H1 (cell line): ENCODE results near the gene SLC9A4. TPM values are rescaled to one million over a fixed set of nuclear protein-coding genes. Genes with fewer than 3 reads are reported as not detected.

Experiments
- CTCF ChIA-PET: fragments of 300-600 bp; sonication (Branson Sonifier 250); formaldehyde crosslinking; loops from one replicate; lab custom pipeline; 2021; ENCODE audit not compliant: partially characterized antibody; lab: Charles Lee
- POLR2A ChIA-PET: fragments of 300-600 bp; sonication (Branson Sonifier 250); formaldehyde crosslinking; loops from one replicate; lab custom pipeline; 2021; ENCODE audit warnings: inconsistent platforms; ENCODE audit not compliant: partially characterized antibody; lab: Charles Lee
- DNase-seq, 2 experiments: peaks; one replicate each; pipeline versions ENCODE4 v3.0.0 to v3.0.0-alpha.2; 2010 to 2022; ENCODE audit warnings: low spot score in 2 of 2, low read depth in 1 of 2, mixed read lengths in 1 of 2
- FAIRE-seq: peaks from 2 replicates; lab custom pipeline; 2011; peaks lifted over from hg19 to GRCh38; lab: Jason Lieb, UNC
- H2AFZ ChIP-seq: 2 replicates; pipeline ENCODE4 v1.8.1; 2012; ENCODE audit warnings: low read length, inconsistent platforms
- H2AK5ac ChIP-seq: 2 replicates; pipeline ENCODE4 v1.6.1; 2013; ENCODE audit warnings: low read depth, low read length
- H2BK120ac ChIP-seq: replicated peaks from 2 replicates; pipeline ENCODE3; 2013; ENCODE audit warnings: low read depth, low read length, inconsistent platforms
- H2BK12ac ChIP-seq: 2 replicates; pipeline ENCODE4 v1.6.1; 2013; ENCODE audit warnings: low read depth, low read length
- H2BK15ac ChIP-seq: 2 replicates; pipeline ENCODE4 v1.6.1; 2013; ENCODE audit warnings: low read length
- H2BK20ac ChIP-seq: 2 replicates; pipeline ENCODE4 v1.6.1; 2013; ENCODE audit warnings: low read length
- H2BK5ac ChIP-seq: 2 replicates; pipeline ENCODE4 v1.6.1; 2013; ENCODE audit warnings: low read depth, low read length
- H3K14ac ChIP-seq: 2 replicates; pipeline ENCODE4 v1.6.1; 2013; ENCODE audit warnings: inconsistent platforms; ENCODE audit not compliant: insufficient read length
- H3K18ac ChIP-seq: 2 replicates; pipeline ENCODE4 v1.6.1; 2013; ENCODE audit warnings: low read length; ENCODE audit errors: extremely low read depth
- H3K23ac ChIP-seq: 2 replicates; pipeline ENCODE4 v1.6.1; 2013; ENCODE audit warnings: inconsistent platforms; ENCODE audit not compliant: insufficient read length
- H3K23me2 ChIP-seq: 2 replicates; pipeline ENCODE4 v1.6.1; 2013; ENCODE audit warnings: low read depth, low read length
- H3K27ac ChIP-seq: 2 replicates; pipeline ENCODE4 v1.6.1; 2011; ENCODE audit warnings: low read depth, low read length, inconsistent platforms
- H3K27me3 ChIP-seq, 4 experiments: replicated peaks in 1 of 4; 1 replicate in 1 of 4; 2 replicates in 3 of 4; pipeline versions ENCODE4 v1.6.1 to v1.8.1; 2011 to 2013; ENCODE audit warnings: low read length in 3 of 4, mild to moderate bottlenecking in 3 of 4, inconsistent platforms in 2 of 4, mixed read lengths in 2 of 4, moderate library complexity in 1 of 4; ENCODE audit not compliant: control insufficient read depth in 3 of 4, insufficient read depth in 3 of 4; ENCODE audit errors: extremely low read depth in 1 of 4
- H3K36me3 ChIP-seq, 4 experiments: 2 replicates each; pipeline versions ENCODE4 v1.6.1 to v1.8.1; 2011 to 2013; ENCODE audit warnings: mild to moderate bottlenecking in 4 of 4, low read length in 3 of 4, moderate library complexity in 2 of 4, control low read depth in 1 of 4, inconsistent platforms in 1 of 4; ENCODE audit not compliant: insufficient read depth in 4 of 4, control insufficient read depth in 2 of 4
- H3K4ac ChIP-seq: replicated peaks from 2 replicates; pipeline ENCODE3; 2013; ENCODE audit warnings: low read length, low read depth, mixed read lengths, inconsistent platforms; ENCODE audit not compliant: insufficient read length
- H3K4me1 ChIP-seq, 4 experiments: replicated peaks in 1 of 4; 1 replicate in 1 of 4; 2 replicates in 3 of 4; pipeline versions ENCODE4 v1.6.1 to v1.8.1; 2011 to 2013; ENCODE audit warnings: low read length in 3 of 4, inconsistent platforms in 2 of 4, mixed read lengths in 1 of 4; ENCODE audit not compliant: insufficient read depth in 4 of 4, control insufficient read depth in 3 of 4
- H3K4me2 ChIP-seq, 2 experiments: 2 replicates each; pipeline versions ENCODE4 v1.6.1 to v1.8.1; 2011 to 2013; ENCODE audit warnings: low read depth in 2 of 2, low read length in 2 of 2, control low read depth in 1 of 2, inconsistent platforms in 1 of 2, mild to moderate bottlenecking in 1 of 2; ENCODE audit not compliant: insufficient read depth in 1 of 2
- H3K4me3 ChIP-seq, 4 experiments: fragments of 200-600, 300-600 bp in 1 of 4; sonication (generic), shearing (Covaris generic), sonication (Bioruptor Twin) in 1 of 4; 2 replicates each; pipeline versions ENCODE4 v1.5.1 to v1.8.1; 2011 to 2016; ENCODE audit warnings: low read length in 4 of 4, low read depth in 3 of 4, control low read depth in 2 of 4, inconsistent platforms in 2 of 4, mild to moderate bottlenecking in 2 of 4, mixed read lengths in 1 of 4, moderate library complexity in 1 of 4; ENCODE audit not compliant: insufficient read depth in 2 of 4; ENCODE audit errors: extremely low read depth in 1 of 4
- H3K56ac ChIP-seq: replicated peaks from 2 replicates; pipeline ENCODE3; 2013; ENCODE audit warnings: low read depth, mild to moderate bottlenecking, mixed read lengths, low read length, inconsistent platforms; ENCODE audit not compliant: insufficient read length
- H3K79me1 ChIP-seq: 2 replicates; pipeline ENCODE4 v1.6.1; 2013; ENCODE audit warnings: low read depth, low read length, control low read depth
- H3K79me2 ChIP-seq, 2 experiments: 2 replicates each; pipeline versions ENCODE4 v1.6.1 to v1.8.1; 2012 to 2013; ENCODE audit warnings: low read length in 2 of 2, mild to moderate bottlenecking in 2 of 2, inconsistent platforms in 1 of 2; ENCODE audit not compliant: insufficient read depth in 2 of 2, control insufficient read depth in 1 of 2
- H3K9ac ChIP-seq, 4 experiments: replicated peaks in 1 of 4; 1 replicate in 1 of 4; 2 replicates in 3 of 4; pipeline versions ENCODE4 v1.6.1 to v1.8.1; 2011 to 2013; ENCODE audit warnings: low read depth in 3 of 4, low read length in 3 of 4, control low read depth in 2 of 4, mild to moderate bottlenecking in 2 of 4, moderate library complexity in 2 of 4, inconsistent platforms in 1 of 4; ENCODE audit errors: extremely low read depth in 1 of 4
- H3K9me3 ChIP-seq, 2 experiments: 2 replicates each; pipeline versions ENCODE4 v1.6.1 to v1.8.1; 2012 to 2013; ENCODE audit warnings: mild to moderate bottlenecking in 2 of 2, moderate library complexity in 2 of 2, control low read depth in 1 of 2, inconsistent platforms in 1 of 2, low read depth in 1 of 2, low read length in 1 of 2, mixed read lengths in 1 of 2; ENCODE audit not compliant: insufficient read depth in 2 of 2
- H4K20me1 ChIP-seq, 2 experiments: replicated peaks in 1 of 2; 2 replicates each; pipeline versions ENCODE3 to v1.8.1; 2011 to 2013; ENCODE audit warnings: inconsistent platforms in 2 of 2, low read length in 2 of 2, mild to moderate bottlenecking in 1 of 2; ENCODE audit not compliant: insufficient read depth in 2 of 2, control insufficient read depth in 1 of 2
- H4K5ac ChIP-seq: 2 replicates; pipeline ENCODE4 v1.6.1; 2013; ENCODE audit warnings: low read length, low read depth, mixed read lengths, inconsistent platforms; ENCODE audit not compliant: insufficient read length
- H4K8ac ChIP-seq: 2 replicates; pipeline ENCODE4 v1.8.0; 2013; ENCODE audit warnings: mild to moderate bottlenecking, moderate library complexity, low read length, inconsistent platforms; ENCODE audit not compliant: insufficient read depth; ENCODE audit errors: extremely low read depth
- H4K91ac ChIP-seq: replicated peaks from 2 replicates; pipeline ENCODE3; 2013; ENCODE audit warnings: low read length, mixed read lengths, inconsistent platforms; ENCODE audit not compliant: insufficient read length
- BACH1 ChIP-seq: IDR thresholded peaks from 2 replicates; pipeline ENCODE4 v1.6.1; 2012; ENCODE audit warnings: low read length, improper control_type of control experiment
- BCL11A ChIP-seq, 2 experiments: IDR thresholded peaks; one replicate each; pipeline ENCODE4 v1.6.1; 2011; ENCODE audit warnings: low read depth in 2 of 2, low read length in 2 of 2, mild to moderate bottlenecking in 2 of 2
- CBX8 ChIP-seq: fragments of 300-800, 300-1000 bp; sonication (generic); IDR thresholded peaks from 2 replicates; pipeline ENCODE4 v1.7.1; 2016; ENCODE audit warnings: low read depth, low read length, borderline replicate concordance
- CHD1 ChIP-seq: IDR thresholded peaks from 2 replicates; pipeline ENCODE4 v1.6.1; 2012; ENCODE audit warnings: low read depth, low read length, improper control_type of control experiment
- EGR1 ChIP-seq: IDR thresholded peaks from 2 replicates; pipeline ENCODE4 v1.6.1; 2011; ENCODE audit warnings: low read depth, low read length, borderline replicate concordance
- EZH2 ChIP-seq: fragments of 200-600 bp; sonication (generic); IDR thresholded peaks from 2 replicates; pipeline ENCODE4 v1.7.1; 2012; ENCODE audit warnings: low read depth, mild to moderate bottlenecking, moderate library complexity, low read length, inconsistent platforms; ENCODE audit not compliant: severe bottlenecking
- GABPA ChIP-seq: IDR thresholded peaks from 2 replicates; pipeline ENCODE4 v1.6.1; 2011; ENCODE audit warnings: mild to moderate bottlenecking, low read length, moderate library complexity, borderline replicate concordance; ENCODE audit not compliant: insufficient read depth
- HDAC6 ChIP-seq: IDR thresholded peaks from one replicate; pipeline ENCODE4 v1.7.1; 2012; ENCODE audit warnings: low read depth, mild to moderate bottlenecking, inconsistent platforms, low read length, moderate library complexity
- JUND ChIP-seq: IDR thresholded peaks from 2 replicates; pipeline ENCODE4 v1.6.1; 2011; ENCODE audit warnings: mild to moderate bottlenecking, improper control_type of control experiment, low read length
- MAFK ChIP-seq: IDR thresholded peaks from 2 replicates; pipeline ENCODE4 v1.6.1; 2012; ENCODE audit warnings: low read depth, mild to moderate bottlenecking, improper control_type of control experiment, low read length
- POLR2A ChIP-seq, 2 experiments: IDR thresholded peaks; 1 replicate in 1 of 2; 2 replicates in 1 of 2; pipeline ENCODE4 v1.6.1; 2011; ENCODE audit warnings: low read depth in 2 of 2, low read length in 2 of 2, mild to moderate bottlenecking in 2 of 2; ENCODE audit errors: control extremely low read depth in 1 of 2
- POLR2AphosphoS5 ChIP-seq: IDR thresholded peaks from 2 replicates; pipeline ENCODE4 v1.6.1; 2011; ENCODE audit warnings: low read depth, low read length
- WGBS, 2 experiments: shearing (Covaris generic) in 1 of 2; methylation state at CpG; one replicate each; pipeline versions ENCODE4 v1.1.6 to v1.1.7; 2013 to 2015; ENCODE audit warnings: low lambda C conversion rate in 2 of 2, mixed read lengths in 2 of 2, inconsistent platforms in 1 of 2, low coverage in 1 of 2, missing lambda C conversion rate in 1 of 2; ENCODE audit not compliant: insufficient replicate concordance in 2 of 2, insufficient coverage in 1 of 2, insufficient read length in 1 of 2; ENCODE audit errors: extremely low coverage in 1 of 2, missing lambda C conversion rate in 1 of 2; 5-methylcytosine and 5-hydroxymethylcytosine counted together
- polyA plus RNA-seq, 7 experiments: library from polyadenylated mRNA; depleted of rRNA in 3 of 7; stranded (reverse) in 5 of 7; unstranded in 2 of 7; fragments of >200 nt in 5 of 7; fragments of 200-250 nt in 2 of 7; gene quantifications; 1 replicate in 5 of 7; 2 replicates in 1 of 7; 4 replicates in 1 of 7; pipeline versions ENCODE4 v1.2.1 to v1.2.3, GENCODE V29; 2011 to 2013; ENCODE audit warnings: missing spikeins in 2 of 7, mixed read lengths in 2 of 7
- total RNA-seq: library from RNA; stranded (reverse); fragmentation: NEBNext Ultra II Directional; extraction: Animal tissue kit (Norgen Biotek cat#: 25700); gene quantifications from 2 replicates; pipeline ENCODE4 v1.2.1, GENCODE V29; 2021
- TF ChIP-seq, protein P1 (sequence below): IDR thresholded peaks from 2 replicates; pipeline ENCODE4 v1.6.1; 2011; ENCODE audit warnings: low read depth, mild to moderate bottlenecking, low read length; ENCODE audit not compliant: insufficient read depth
- TF ChIP-seq, protein P2 (sequence below): IDR thresholded peaks from 2 replicates; pipeline ENCODE4 v1.6.1; 2012; ENCODE audit warnings: inconsistent platforms

SLC9A4 gene
- total and polyA plus RNA-seq, 2 of the 8 experiments (the other 6 are each of a cell fraction or from before 2014, with no cell fraction given), result not detected

DNA sequence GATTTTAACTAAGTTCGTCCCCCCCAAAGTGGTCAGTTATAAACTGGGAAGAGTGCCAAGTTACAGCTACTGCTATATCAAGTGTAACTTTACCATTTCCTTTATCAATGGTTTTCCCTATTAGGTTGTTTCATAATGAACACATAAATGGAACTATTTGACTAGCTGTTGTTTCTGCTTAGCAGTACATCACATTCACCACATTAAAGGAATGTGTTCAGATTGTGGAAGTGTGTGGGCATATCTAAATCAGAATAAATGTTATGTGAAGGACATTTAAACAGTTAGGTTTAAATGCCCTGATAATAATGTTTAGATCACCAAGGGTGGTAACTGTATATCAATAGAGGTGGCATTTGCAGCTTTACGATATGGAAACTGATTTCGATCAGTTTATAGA lies 45.1 kb downstream of the SLC9A4 start:
- H3K18ac ChIP-seq, result no peak overlapping the region
- FAIRE-seq, result no peak
- H3K23ac ChIP-seq, result no peak overlapping the region
- peaks cover 0 to 2% (median 0%) of the 10 kb centered on the region in 4 experiments; a peak in 2 of 7 replicates for H3K27me3 ChIP-seq
- no peak overlapping the region for H4K5ac ChIP-seq
- H3K14ac ChIP-seq, result no peak overlapping the region
- DNase-seq, result no peak
- CTCF ChIA-PET, result interaction anchor here (0.7 to 4.5 kb wide), 12 partner anchors 11 to 1156 kb away, joined by 3 to 23 read pairs (median 4); partner anchors contain the start of gene SLC9A4
- 100% methylated on average over 3 of the region's 3 CpGs; no CpG with 5 or more reads in 1 of the 2 experiments for WGBS, 2 experiments
- H4K20me1 ChIP-seq, result no peaks in the 10 kb centered on the region
- H3K4me2 ChIP-seq, result no peak overlapping the region
- no peak overlapping the region for H2AFZ ChIP-seq
- H3K4me1 ChIP-seq, result no peaks in the 10 kb centered on the region; a peak in 1 of 7 replicates
- H3K36me3 ChIP-seq, result no peaks in the 10 kb centered on the region
- no peak overlapping the region for H2BK5ac ChIP-seq
- no peak overlapping the region for H2AK5ac ChIP-seq
- H3K27ac ChIP-seq, result no peak overlapping the region
- no peak overlapping the region for H3K56ac ChIP-seq
- no peaks in the 10 kb centered on the region for H3K9me3 ChIP-seq
- H3K4me3 ChIP-seq, result no peak overlapping the region
- H2BK20ac ChIP-seq, result no peak overlapping the region
- no peak overlapping the region for H3K9ac ChIP-seq
- no peak overlapping the region for H4K8ac ChIP-seq
- H3K4ac ChIP-seq, result no peak overlapping the region
- no peak for TF ChIP-seq POLR2AphosphoS5
- no peak for TF ChIP-seq BCL11A (IDR thresholded peaks at IDR 0.05; ENCODE audit: low read depth in 2 of 2, low read length in 2 of 2)
- TF ChIP-seq EZH2, result no peak
- no peak for TF ChIP-seq JUND
- TF ChIP-seq EGR1, result no peak
- no peak for TF ChIP-seq CBX8
- no peak for TF ChIP-seq GABPA
- TF ChIP-seq BACH1, result no peak
- TF ChIP-seq, protein P1, sequence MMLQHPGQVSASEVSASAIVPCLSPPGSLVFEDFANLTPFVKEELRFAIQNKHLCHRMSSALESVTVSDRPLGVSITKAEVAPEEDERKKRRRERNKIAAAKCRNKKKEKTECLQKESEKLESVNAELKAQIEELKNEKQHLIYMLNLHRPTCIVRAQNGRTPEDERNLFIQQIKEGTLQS, result no peak
- no peak for TF ChIP-seq POLR2A (IDR thresholded peaks at IDR 0.05; ENCODE audit: control extremely low read depth in 1 of 2, low read depth in 2 of 2, low read length in 2 of 2)
- TF ChIP-seq, protein P2, sequence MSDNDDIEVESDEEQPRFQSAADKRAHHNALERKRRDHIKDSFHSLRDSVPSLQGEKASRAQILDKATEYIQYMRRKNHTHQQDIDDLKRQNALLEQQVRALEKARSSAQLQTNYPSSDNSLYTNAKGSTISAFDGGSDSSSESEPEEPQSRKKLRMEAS, result no peak
- TF ChIP-seq MAFK, result no peak
- no peak for TF ChIP-seq HDAC6
- TF ChIP-seq CHD1, result no peak
- H2BK12ac ChIP-seq, result no peak overlapping the region
- no peaks in the 10 kb centered on the region for H3K79me1 ChIP-seq
- no peaks in the 10 kb centered on the region for H3K23me2 ChIP-seq
- no peak overlapping the region for H4K91ac ChIP-seq
- H2BK120ac ChIP-seq, result no peak overlapping the region
- H2BK15ac ChIP-seq, result no peak overlapping the region
- no peaks in the 10 kb centered on the region for H3K79me2 ChIP-seq
- POLR2A ChIA-PET, result no interaction called here
